KOPT-K1 (cell line): ENCODE results near the gene PIGU.

ENCODE experiments used
- H3K27ac ChIP-seq: fragments of 200-600 bp; sonication (generic); 2 replicates; pipeline ENCODE4 v1.5.1; 2016; ENCODE audit warnings: antibody characterized with exemption, mild to moderate bottlenecking, low read depth, low read length; ENCODE audit not compliant: poor library complexity, severe bottlenecking
- H3K36me3 ChIP-seq: fragments of 200-600 bp; sonication (generic); 2 replicates; pipeline ENCODE4 v1.5.1; 2017; ENCODE audit warnings: antibody characterized with exemption, mild to moderate bottlenecking, low read length, moderate library complexity; ENCODE audit not compliant: insufficient read depth
- H3K9me3 ChIP-seq: fragments of 200-600 bp; sonication (generic); 2 replicates; pipeline ENCODE4 v1.5.1; 2017; ENCODE audit warnings: antibody characterized with exemption, low read length, mild to moderate bottlenecking; ENCODE audit not compliant: insufficient read depth, poor library complexity, severe bottlenecking

Gene PIGU

GRCh38 chr20:34558320-34559218 lies 118.3 kb downstream of the PIGU start, which contains the start of gene MAP1LC3A:
TSS of gene MAP1LC3A (plus strand) at chr20:34558718. CDS start at chr20:34558869, 151 bp downstream.
- peaks cover 37% of the 10 kb centered on the region for H3K36me3 ChIP-seq
- H3K27ac ChIP-seq = no peak within 1 kb of the TSS
- H3K9me3 ChIP-seq = no peaks in the 10 kb centered on the region

DNA sequence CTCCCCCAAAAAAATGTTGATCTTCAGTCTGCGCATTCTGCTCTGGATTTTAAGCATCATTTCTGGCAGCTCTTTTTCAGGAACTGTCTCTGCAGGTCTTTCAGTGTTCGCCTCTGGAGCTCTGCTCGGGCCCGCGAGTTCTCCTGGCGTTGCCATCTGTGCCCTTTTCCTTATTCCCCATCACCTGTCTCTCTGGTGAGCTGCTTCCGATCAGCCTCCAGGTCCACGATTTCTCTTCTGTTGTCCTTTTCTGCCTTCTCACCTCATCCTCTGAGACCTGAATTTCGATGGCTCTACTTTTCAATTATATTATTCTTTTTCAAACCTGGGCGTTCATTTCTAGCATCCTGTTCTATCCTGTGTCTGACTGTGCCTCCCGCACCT lies 119.0 kb downstream of the PIGU start:
- Histone ChIP-seq H3K9me3 (no peaks in the 10 kb centered on the region), H3K36me3 (peaks cover 37% of the 10 kb centered on the region), H3K27ac (no peak overlapping the region)

- H3K9me3 ChIP-seq = no peaks in the 10 kb centered on the region
- no peak overlapping the region for H3K27ac ChIP-seq
- H3K36me3 ChIP-seq = no peaks in the 10 kb centered on the region
Observed at GRCh38 chr20:34553366-34553867, 123.5 kb downstream of the PIGU start.

- H3K36me3 ChIP-seq = no peaks in the 10 kb centered on the region
- H3K27ac ChIP-seq = no peak overlapping the region
- H3K9me3 ChIP-seq = no peaks in the 10 kb centered on the region
Observed at GRCh38 chr20:34552569-34552968, 124.3 kb downstream of the PIGU start.

GRCh38 chr20:34549929-34550305 lies 127.0 kb downstream of the PIGU start:
- Histone ChIP-seq H3K9me3 (no peaks in the 10 kb centered on the region), H3K27ac (no peak overlapping the region), H3K36me3 (no peaks in the 10 kb centered on the region)

- Histone ChIP-seq H3K9me3 (no peaks in the 10 kb centered on the region), H3K36me3 (no peaks in the 10 kb centered on the region), H3K27ac (no peak overlapping the region)
Observed at GRCh38 chr20:34549291-34549928, 127.5 kb downstream of the PIGU start.

- H3K9me3 ChIP-seq = no peaks in the 10 kb centered on the region
- no peaks in the 10 kb centered on the region for H3K36me3 ChIP-seq
- no peak overlapping the region for H3K27ac ChIP-seq
Observed at GRCh38 chr20:34547844-34548613, 128.9 kb downstream of the PIGU start.

- peaks cover 9% of the 10 kb centered on the region for H3K36me3 ChIP-seq
- no peaks in the 10 kb centered on the region for H3K9me3 ChIP-seq
- H3K27ac ChIP-seq = no peak overlapping the region
Observed at GRCh38 chr20:34546751-34547181, 130.1 kb downstream of the PIGU start.

DNA sequence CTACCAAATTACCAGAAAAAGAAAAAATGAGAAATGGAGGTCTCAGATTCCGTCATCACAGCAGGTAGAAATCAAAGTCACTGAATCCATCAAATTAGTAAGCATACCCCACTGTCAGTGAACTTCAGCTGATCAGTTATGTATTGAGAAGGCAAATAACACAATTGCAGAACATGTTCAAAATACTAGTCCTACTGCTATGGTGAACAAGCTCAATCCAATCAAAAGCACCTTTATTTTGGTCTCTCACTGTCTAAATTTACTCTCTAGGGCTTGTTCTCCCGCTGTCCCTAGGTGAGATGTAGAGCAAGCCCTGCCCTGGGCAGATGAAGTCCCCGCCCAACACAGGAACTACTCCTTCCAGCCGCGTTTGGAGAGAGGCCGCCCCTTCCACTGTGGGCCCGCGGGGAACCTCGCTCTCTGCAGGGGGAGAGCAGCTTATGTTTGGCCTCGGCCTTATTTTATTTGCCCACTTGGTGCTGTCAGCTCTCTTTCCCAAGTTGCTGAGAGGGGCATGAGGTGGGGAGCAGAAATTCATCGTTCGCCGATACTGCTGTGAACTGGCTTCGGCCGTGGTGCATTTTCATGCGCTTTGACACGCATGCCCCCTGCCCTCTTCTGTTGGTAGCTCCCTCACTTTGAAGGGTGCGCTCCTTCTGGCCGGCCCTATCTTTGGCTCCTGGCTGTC lies 132.6 kb downstream of the PIGU start:
- Histone ChIP-seq H3K36me3 (peaks cover 34% of the 10 kb centered on the region), H3K27ac (no peak overlapping the region), H3K9me3 (no peaks in the 10 kb centered on the region)

DNA sequence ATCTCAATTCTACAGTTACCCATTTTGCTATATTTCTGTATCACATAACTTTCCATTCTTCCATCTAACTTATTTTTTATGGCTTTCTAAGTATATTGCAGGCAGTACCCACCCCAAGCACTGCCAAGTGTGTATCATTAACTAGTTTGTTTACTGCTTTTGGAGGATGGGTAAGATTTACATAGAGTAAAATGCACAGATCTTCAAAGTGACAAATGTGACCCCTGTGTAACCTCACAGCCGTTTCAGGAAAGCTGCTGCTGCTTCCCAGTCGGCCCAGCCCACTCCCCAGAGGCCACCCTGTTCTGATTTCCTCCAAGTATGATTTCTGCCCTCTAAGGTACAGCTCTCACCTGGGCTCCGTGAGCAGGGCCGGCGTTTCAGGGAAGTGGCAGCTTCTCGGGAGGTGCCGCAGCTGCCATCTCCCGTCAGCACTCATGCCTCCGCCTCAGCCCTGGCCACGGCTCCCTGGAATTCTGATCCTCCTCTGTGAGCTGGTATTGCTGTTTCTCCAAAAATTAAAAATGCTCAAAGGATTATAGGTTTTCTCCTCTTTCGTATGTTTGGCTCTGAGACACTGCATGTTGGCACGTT lies 133.3 kb downstream of the PIGU start:
- Histone ChIP-seq H3K9me3 (no peaks in the 10 kb centered on the region), H3K36me3 (peaks cover 41% of the 10 kb centered on the region), H3K27ac (no peak overlapping the region)

- peaks cover 52% of the 10 kb centered on the region for H3K36me3 ChIP-seq
- H3K27ac ChIP-seq = no peak overlapping the region
- no peaks in the 10 kb centered on the region for H3K9me3 ChIP-seq
Observed at GRCh38 chr20:34542439-34542838, 134.5 kb downstream of the PIGU start.

DNA sequence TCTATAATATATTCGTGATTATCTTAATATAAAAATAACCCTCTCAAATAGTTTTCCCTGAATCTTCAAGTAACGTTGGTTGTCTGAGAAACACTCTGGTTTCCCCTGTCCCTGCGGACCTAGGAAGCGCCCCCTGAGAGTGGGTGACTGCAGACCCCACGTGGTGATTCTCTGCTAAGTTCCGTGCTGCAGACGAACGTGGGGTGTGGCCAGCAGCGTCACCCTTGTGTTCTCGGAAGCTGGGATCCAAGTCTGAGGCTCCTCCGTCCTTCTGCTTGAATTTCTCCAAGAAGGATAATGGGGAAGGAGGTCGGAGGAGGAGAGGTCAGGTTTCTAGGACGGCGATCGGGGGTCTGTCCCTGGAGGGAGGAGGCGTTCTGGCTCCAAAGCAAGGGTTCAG lies 135.0 kb downstream of the PIGU start:
- Histone ChIP-seq H3K9me3 (no peaks in the 10 kb centered on the region), H3K36me3 (peaks cover 58% of the 10 kb centered on the region), H3K27ac (no peak overlapping the region)

GRCh38 chr20:34541264-34541901 lies 135.5 kb downstream of the PIGU start:
- peaks cover 62% of the 10 kb centered on the region for H3K36me3 ChIP-seq
- H3K27ac ChIP-seq = no peak overlapping the region
- no peaks in the 10 kb centered on the region for H3K9me3 ChIP-seq
